Activated CD4-positive, CD25-positive, alpha-beta regulatory T cell (primary cell): ENCODE results near the gene EIF3A.

ENCODE experiments used
- DNase-seq, 4 experiments: peaks; one replicate each; lab custom pipeline; 2025; lab: John Stamatoyannopoulos, UW

The EIF3A gene

DNA sequence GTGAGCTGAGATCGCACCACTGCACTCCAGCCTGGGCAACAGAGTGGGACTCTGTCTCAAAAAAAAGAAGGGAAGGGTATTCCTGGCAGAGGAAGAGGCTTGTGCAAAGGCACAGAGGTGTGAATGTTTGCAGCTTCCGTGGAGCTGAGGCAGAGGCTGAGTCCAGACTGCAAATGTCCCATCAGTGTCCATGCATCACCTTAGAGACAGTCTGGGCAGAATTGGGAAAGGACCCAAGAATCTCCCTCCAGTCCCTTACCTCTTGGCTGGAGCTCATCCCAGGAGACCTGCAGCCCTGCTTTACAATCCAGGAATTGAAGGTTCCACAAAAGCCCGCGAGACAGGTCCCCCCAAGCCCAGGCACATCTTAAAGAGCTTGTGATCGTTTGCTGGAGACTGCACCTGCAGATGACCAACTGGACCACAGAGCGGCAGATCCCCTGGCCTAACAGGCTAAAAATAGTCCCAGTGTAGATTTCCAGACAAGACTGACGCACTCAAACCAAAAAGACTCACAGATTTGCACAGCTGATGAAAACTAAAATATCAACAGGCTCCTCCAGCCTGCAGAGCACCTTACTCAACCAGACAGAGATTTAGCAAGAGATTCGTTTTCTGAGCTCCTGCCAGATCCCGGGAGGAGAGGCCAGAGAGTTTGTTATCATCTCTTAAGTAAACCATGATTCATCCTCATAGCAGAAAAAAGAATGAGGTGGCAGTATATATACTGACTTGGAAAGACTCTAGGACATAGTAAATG lies 74.0 kb downstream of the EIF3A start:
- DNase-seq: no peak

DNA sequence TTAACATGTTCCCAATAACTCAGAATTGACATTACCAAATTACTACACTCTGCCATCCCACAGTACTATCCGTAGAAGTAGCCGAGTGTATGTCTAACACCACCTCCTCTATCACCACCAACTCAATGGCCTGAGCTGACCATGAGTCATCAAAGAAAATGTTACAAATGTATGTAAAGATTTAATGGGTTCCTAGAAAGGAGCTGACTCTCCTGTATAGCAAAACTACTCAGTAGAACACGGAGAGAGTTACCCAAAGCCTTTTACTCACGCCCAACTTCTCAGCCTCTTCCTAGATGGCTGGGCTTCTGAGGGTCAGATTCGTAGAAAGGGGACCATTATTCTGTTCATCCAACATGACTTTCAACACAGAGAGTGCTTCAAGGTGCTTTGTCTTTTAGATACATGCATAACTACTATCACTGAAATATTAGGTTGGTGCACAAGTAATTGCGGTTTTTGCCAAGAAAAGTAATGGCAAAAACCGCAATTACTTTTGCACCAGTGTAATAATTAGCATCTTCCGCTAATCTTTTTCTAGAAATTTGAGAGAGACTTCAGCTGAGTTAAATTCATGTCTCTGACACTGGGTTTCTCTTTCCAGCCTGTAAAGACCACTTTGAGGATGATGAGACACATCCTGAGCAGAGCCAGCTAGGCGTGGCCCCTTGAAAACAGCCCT lies 75.1 kb downstream of the EIF3A start:
- no peak for DNase-seq

DNA sequence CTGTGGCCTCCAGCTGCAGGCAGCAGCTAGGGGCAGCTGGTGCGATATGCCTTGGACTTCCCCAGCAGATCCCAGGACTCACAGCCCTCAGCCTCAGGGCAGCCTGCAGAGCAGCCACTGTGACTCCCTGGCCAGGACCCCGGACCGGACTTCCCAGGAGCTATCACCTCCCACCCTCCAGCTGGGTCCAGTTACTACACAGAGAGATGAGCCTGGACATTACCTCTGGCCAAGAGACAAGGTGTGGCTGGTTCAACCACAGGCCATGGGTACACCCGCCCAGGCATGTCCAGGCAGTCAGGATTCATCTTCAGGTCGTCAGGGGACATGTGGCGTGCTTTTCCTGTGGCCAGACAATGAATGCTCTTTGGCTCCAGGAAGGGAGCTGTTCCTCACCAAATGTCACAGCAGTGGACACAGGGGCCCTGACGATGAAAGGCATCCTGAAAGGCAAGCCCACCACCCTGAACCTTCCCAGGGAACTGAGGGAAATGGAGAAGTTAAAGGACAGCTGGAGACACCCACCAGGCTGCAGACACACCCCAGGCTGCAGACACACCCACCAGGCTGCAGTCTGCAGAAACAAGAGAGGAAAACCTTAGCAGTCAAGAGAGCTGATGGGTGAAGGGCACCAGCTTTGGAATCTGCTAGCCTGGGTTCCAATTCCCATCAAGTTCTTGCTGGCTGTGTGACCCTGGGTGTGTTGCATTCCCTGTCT lies 76.9 kb downstream of the EIF3A start:
- no peak for DNase-seq

DNA sequence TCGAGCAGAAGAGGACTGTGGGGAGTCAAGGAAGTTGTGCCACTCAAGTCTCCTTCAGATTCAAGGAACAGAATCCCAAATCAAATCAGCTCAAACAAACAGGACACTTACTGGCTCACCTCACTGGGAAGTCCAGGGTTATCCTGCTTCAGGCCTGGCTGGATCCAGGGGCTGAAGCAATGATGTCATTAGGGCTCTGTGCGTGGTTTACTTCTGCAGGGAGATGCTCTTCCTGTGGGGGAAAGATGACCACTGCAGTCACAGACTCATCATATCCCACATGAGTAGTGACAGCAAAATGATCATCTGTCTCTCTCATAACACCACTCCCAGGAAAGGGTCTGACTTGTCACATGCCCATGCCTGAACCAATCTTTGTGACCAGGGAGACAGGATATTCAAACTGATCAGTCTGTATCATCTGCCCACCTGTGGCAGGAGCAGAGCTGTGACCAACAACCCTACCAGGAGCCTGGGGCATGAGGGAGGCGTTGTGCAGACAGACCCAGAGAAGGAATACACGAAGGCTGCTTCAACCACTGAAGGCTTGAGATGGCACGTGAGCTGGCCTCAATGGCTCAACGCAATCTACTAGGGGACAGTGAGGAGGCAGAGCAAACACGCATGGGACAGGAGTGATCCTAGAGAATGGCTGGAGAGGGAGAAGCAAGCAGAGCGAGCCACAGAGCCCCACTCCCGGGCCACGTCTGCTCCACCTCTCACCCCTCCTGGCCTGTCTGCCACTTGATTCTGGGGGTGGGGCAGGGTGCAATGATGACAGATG lies 78.7 kb downstream of the EIF3A start:
- no peak for DNase-seq

DNA sequence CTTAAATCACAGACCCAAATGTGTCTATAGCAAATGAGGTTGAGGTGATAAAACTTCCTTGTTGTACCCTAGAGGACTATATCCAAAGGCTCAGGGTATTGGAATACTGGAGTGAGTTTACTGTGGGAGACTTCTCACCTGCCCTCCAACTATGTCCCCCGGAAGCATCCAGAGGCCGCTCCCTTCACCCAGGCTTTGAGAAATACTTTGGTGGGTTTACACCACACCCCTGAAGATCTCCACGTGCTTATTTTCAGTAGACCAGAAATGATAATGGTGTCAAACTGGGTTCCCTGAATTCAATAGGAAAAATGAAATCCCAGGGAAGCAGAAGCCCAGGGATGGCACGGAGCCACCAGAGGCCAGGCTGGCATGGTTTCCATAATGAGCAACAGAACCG lies 82.4 kb downstream of the EIF3A start:
- no peak for DNase-seq

DNA sequence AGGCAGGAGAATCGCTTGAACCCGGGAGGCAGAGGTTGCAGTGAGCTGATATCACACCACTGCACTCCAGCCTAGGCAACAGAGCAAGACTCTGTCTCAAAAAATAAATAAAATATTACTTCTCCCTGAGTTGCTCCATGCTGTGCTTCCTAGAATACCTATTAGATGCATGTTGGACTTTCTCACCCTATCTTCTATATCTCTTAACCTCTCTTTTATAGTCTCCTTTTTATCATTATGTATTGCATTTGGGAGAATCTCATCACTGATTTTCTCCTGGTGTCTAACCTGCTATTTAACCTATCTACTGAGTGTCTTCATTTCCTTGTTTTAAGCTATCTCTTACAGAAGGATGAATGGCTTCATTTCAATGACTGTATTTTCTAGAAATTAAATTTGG lies 83.2 kb downstream of the EIF3A start:
- no peak for DNase-seq

DNA sequence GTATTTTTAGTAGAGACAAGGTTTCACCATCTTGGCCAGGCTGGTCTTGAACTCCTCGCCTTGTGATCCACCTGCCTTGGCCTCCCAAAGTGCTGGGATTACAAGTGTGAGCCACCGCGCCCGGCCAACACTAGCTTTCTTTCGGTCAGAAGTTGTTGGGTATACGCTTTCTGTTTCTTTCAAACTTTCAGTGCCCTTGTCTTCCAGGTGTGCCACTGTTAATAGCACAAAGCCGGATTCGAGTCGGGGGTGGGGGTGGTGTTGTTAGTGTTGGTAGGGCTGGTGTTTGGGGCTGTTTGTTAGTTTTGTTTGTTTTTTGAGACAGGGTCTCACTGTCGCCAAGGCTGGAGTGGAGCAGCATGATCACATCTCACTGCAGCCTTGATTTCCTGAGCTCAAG lies 84.9 kb downstream of the EIF3A start:
- DNase-seq: no peak

DNA sequence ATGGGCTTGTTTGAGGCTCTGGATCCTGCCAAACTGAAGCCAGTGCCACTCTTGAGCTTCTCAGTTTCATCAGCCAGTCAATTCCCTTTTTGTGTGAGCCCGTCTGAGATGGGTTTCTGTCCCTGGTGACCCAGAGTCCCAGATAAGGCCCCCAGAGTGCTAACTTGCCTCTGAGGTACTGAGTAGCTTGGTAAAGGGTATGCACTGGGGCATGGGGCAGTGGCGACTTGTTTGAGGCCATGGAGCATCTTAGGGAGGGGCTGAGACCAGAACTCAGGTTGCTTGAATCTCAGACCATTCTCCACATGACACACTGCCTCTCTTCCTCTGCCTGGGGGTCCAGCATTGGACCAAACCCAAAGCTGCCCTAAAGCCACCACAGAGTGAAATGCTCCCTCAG lies 86.3 kb downstream of the EIF3A start:
- DNase-seq: no peak

DNA sequence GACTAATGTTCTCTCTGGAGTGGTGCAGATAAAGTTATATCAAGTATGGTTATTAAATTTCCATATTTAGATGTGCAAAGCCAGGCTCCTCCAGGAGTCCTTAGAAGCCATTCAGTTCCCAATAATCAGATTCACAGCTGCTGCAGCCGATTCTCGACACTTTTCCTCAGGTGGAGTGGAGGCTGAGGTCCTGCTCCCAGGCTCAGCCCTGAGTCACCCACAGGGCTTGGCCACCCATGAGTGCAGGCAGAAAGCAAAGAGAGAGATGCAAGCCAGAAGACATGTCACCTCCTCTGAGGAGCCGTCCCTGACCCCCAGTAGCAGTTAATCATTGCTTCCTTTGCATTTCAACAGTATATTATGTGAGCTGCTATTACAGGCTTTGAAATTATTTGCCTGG lies 87.4 kb downstream of the EIF3A start:
- no peak for DNase-seq

DNA sequence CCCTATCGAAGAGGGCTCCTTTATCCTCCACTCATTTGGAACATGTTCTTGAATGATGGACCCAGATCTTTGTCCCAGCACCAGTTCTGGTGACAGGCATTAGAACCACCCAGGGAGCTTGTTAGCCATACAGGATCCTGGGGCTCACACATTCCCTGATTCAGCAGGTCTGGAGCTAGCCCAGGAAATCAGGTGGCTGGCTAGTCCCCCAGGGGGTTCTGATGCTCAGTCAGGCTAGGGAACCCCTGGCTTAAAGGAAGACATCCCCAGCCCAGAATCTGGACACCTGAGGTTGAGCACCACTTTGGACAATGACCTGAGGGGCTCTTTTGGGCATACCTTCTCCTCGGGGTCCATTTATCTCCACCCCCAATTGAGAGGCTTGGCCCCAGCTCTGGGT lies 88.1 kb downstream of the EIF3A start:
- DNase-seq: no peak

DNA sequence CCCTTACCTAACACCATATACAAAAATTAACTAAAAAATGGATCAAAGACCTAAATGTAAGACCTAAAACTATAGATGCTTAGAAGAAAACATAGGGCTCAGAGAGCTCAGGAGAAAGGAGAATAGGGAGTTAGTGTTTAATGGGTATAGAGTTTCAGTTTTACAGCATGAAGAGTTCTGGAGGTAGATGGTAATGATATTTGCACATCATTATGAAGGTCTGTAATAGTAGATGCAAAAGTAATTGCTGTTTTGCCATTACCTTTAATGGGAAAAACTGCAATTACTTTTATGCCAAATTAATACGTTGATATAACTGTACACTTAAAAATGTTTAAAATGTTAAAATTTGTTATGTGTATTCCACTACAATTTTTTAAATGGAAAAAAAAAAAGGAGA lies 90.3 kb downstream of the EIF3A start:
- DNase-seq: no peak

DNA sequence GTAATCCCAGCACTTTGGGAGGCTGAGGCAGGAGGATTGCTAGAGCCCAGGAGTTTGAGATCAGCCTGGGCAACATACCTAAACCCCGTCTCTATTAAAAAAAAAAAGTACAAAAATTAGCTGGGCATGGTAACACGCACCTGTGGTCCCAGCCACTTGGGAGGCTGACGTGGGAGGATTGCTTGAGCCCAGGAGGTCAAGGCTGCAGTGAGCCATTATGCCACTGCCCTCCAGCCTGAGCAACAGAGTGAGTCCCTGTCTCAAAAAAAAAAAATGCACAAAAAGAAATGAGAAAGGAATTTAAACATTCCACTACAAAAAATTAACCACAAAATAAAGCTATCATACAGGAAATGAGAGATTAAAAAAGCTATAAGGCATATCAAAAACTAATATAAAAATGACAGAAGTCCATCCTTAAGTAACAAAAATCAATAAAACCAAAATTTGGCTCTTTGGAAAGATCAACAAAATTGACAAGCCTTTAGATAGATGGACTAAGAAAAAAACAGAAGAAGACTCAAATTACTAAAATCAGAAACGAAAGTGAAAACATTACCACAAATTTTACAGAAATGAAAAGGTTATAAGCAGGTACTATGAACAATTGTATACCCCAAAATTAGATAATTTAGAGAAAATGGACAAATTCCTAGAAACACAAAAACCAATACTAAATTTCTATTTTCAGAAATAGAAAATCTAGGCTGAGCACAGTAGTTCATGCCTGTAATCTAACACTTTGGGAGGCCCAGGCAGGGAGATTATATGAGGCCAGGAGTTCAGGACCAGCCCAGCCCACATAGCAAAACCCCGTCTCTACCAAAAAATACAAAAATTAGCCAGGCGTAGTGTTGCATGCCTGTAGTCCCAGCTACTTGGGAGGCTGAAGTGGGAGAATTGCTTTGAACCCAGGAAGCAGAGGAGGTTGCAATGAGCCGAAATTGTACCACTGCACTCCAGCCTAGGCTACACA lies 93.5 kb downstream of the EIF3A start:
- no peak for DNase-seq

DNA sequence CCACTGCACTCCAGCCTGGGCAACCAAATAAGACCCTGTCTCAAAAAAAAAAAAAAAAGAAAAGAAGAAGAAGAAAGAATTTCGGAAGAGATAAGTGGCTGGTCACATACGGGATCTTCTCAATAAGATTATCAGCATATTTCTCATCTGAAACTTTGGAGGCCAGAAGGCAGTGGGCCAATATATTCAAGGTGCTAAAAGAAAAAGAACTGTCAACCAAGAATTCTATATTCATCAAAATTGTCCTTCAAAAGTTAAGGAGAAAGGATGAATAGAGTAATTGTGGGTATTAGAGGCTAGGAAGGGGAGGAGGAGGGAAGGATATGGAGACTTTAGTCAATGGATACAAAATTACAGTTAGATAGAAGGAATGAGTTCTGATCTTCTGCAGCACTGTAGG lies 95.0 kb downstream of the EIF3A start:
- no peak for DNase-seq
